GM12872 (cell line): ENCODE measurements around the gene NUP58.

Source experiments
- TF ChIP-seq, protein P1 (sequence below): IDR thresholded peaks from 3 replicates; pipeline ENCODE4 v1.5.1; 2011; ENCODE audit warnings: low read depth, mild to moderate bottlenecking, low read length, moderate library complexity; ENCODE audit not compliant: insufficient read depth

NUP58 gene, protein sequence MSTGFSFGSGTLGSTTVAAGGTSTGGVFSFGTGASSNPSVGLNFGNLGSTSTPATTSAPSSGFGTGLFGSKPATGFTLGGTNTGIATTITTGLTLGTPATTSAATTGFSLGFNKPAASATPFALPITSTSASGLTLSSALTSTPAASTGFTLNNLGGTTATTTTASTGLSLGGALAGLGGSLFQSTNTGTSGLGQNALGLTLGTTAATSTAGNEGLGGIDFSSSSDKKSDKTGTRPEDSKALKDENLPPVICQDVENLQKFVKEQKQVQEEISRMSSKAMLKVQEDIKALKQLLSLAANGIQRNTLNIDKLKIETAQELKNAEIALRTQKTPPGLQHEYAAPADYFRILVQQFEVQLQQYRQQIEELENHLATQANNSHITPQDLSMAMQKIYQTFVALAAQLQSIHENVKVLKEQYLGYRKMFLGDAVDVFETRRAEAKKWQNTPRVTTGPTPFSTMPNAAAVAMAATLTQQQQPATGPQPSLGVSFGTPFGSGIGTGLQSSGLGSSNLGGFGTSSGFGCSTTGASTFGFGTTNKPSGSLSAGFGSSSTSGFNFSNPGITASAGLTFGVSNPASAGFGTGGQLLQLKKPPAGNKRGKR

DNA sequence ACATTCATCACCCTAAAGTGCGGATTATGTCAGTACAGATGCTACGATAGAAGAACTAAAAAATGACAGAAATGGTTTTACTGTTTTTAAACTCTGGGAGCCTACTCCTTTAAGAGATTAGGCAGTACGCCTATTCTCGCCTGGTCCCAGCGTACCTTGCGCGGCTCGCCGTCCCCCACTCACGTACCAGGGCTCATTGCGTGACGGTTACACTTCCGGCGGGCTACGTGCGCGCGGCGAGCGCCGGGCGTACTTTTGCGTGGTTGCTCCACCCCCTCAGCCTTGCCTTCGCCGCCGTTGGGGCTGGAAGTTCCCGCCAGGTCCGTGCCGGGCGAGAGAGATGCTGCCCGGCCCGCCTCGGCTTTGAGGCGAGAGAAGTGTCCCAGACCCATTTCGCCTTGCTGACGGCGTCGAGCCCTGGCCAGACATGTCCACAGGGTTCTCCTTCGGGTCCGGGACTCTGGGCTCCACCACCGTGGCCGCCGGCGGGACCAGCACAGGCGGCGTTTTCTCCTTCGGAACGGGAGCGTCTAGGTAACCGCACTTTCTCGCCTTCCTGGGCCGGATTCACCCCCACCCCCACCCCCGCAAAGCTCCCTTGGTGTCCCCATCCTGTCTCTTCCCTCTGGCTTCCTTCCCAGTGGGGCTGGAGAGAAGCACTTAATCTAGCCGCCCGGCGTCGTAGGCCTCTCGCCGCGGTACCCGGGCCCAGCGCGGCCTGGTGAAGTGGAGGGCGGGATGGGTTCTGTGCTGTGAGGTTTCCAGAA lies at the start of gene NUP58:
Gene NUP58 (plus strand): TSS at position 279 of the 767 bp plus-strand sequence. CDS start 149 bp downstream, at position 428.
- TF ChIP-seq, protein P1, sequence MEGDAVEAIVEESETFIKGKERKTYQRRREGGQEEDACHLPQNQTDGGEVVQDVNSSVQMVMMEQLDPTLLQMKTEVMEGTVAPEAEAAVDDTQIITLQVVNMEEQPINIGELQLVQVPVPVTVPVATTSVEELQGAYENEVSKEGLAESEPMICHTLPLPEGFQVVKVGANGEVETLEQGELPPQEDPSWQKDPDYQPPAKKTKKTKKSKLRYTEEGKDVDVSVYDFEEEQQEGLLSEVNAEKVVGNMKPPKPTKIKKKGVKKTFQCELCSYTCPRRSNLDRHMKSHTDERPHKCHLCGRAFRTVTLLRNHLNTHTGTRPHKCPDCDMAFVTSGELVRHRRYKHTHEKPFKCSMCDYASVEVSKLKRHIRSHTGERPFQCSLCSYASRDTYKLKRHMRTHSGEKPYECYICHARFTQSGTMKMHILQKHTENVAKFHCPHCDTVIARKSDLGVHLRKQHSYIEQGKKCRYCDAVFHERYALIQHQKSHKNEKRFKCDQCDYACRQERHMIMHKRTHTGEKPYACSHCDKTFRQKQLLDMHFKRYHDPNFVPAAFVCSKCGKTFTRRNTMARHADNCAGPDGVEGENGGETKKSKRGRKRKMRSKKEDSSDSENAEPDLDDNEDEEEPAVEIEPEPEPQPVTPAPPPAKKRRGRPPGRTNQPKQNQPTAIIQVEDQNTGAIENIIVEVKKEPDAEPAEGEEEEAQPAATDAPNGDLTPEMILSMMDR = no peak

DNA sequence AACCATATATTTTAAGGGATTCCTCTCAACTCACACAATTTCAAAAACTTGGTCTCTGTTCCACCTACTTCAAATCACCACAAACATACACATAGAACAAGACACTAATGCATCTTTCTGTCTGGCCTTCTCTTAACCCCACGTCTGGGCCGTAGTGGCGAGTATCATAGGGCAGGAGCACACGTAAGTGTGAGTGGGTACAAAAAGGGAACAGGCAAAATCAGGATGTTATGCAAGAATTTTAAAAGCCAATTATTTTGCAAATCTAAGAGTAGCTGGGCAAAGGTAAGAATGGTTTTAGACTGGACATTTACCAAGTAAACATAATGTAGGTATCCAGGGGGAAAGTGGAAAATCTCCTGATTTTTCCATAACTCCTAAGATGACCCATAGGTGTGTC lies 49.2 kb upstream of the NUP58 start:
- TF ChIP-seq, protein P1 = no peak

DNA sequence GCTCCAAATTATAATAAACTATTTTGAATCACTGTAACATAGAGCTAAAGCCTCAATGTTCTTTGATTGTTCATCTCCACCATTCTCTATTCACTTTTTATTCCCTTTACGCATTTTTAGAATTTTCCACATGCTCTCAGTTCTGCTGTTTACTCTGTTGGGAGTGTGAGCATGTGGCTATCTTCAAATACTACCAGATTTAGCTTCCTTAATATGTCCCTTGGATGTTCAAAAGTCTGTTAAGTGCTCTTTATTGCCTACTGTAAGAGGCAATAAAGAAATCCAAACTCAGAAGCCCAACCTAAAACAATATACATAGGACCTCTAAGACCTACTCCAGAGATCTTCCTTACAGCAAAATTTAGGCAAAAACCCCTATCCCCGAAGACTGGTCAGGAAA lies 48.7 kb upstream of the NUP58 start:
- TF ChIP-seq, protein P1 = no peak

DNA sequence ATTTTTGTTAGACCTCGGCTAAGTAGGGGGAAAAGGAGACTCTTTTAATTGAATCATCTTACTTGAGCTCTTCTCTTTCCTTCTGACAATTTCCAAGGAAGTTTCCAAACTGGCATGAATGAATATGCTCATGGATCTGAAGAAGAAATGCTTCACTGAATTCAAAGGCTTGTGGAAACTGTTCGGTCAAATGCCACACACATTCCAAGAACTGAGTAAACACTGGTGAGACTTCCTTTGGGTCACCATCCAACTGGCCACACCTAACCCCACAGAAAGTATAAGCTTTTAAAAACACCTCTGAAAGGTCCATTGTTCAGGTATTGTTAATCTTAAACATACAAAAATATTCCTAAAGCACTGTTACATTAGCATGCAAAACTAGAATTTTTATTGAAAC lies 47.7 kb upstream of the NUP58 start:
- TF ChIP-seq, protein P1 = no peak

DNA sequence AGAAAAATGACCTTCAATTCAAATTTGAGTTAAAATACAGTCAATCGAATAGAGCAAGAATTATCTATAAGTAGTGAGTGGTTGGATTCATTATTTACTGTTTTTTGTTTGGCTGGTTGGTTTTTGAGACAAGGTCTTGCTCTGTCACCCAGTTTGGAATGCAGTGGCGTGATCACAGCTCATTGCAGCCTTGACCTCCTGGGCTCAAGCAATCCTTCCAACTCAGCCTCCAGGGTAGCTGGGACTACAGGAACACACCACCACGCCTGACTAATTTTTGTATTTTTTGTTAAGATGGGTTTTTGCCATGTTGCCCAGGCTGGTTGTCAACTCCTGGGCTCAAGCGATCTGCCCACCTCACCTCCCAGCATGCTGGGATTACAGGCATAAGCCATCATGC lies 39.2 kb upstream of the NUP58 start:
- TF ChIP-seq, protein P1 = no peak

DNA sequence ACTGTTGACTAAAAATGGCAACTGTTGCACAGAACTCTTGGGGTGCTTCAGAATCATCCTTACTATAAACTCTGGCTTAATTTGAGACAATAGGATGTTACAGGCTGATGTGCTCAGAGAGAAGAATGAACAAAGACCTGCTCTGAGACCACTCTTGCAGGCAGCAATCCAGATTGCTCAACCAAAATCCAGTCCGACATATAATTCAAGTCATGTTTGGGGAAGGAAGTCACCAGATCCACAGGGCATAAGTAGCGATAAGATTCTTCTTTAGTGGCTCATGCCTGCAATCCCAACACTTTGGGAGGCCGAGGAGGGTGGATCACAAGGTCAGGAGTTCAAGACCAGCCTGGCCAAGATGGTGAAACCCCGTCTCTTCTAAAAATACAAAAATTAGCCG lies 34.7 kb upstream of the NUP58 start:
- TF ChIP-seq, protein P1 = no peak

DNA sequence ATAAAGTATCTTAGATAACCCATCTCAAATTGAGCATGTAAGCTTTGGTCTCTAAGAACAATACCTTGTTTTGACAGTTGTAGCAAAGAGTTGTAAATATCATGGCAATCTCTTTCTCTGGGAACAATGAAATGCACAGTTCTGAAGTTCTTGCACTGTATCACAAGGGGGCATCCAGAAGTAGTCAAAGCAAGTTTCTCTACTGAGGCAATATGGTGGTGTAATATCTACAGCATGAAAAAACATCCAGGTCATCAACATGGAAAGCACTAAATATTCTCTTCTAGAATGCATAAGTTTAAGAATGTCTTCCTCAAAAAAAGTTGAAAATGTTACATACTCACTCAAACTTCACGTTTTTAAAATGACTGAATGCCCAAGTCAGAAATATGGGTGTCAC lies 33.7 kb upstream of the NUP58 start:
- TF ChIP-seq, protein P1 = no peak
